Lung (tissue), 12 donors: ENCODE measurements around the gene NUP188. TPM values are rescaled to one million over a fixed set of nuclear protein-coding genes. Genes with fewer than 3 reads are reported as not detected.

Experiments used
- ATAC-seq: fragments of 200-7000 bp; cut with Tn5 transposase; one replicate; pipeline ENCODE4 v1.9.1; 2020; ENCODE audit warnings: moderate number of reproducible peaks; ENCODE audit not compliant: insufficient read depth, low FRiP score
- DNase-seq, 3 donors: peaks; one replicate each; pipeline ENCODE4 v3.0.0-alpha.2; 2013 to 2017
- H3K27ac ChIP-seq, 2 donors: one replicate each; pipeline ENCODE4 v1.5.1; 2013; ENCODE audit warnings: mild to moderate bottlenecking in 2 of 2, moderate library complexity in 2 of 2, control low read depth in 1 of 2, inconsistent platforms in 1 of 2, low read depth in 1 of 2, low read length in 1 of 2
- H3K27me3 ChIP-seq, 3 donors: one replicate each; pipeline ENCODE4 v1.5.1; 2013; ENCODE audit warnings: low read length in 2 of 3; ENCODE audit not compliant: control insufficient read depth in 3 of 3, insufficient read depth in 3 of 3
- H3K36me3 ChIP-seq, 4 donors: one replicate each; pipeline ENCODE4 v1.5.1; 2013; ENCODE audit warnings: low read length in 4 of 4, mild to moderate bottlenecking in 1 of 4, moderate library complexity in 1 of 4; ENCODE audit not compliant: control insufficient read depth in 4 of 4, insufficient read depth in 4 of 4
- H3K4me1 ChIP-seq, 5 donors: one replicate each; pipeline ENCODE4 v1.5.1; 2013; ENCODE audit warnings: low read length in 5 of 5, mild to moderate bottlenecking in 2 of 5, moderate library complexity in 1 of 5; ENCODE audit not compliant: control insufficient read depth in 5 of 5, insufficient read depth in 5 of 5
- H3K4me3 ChIP-seq: one replicate; pipeline ENCODE4 v1.5.1; 2013; ENCODE audit warnings: mild to moderate bottlenecking, control low read depth, moderate library complexity
- H3K9ac ChIP-seq, 2 donors: one replicate each; pipeline ENCODE4 v1.5.1; 2013; ENCODE audit warnings: low read length in 2 of 2, control low read depth in 1 of 2; ENCODE audit not compliant: insufficient read depth in 1 of 2
- H3K9me3 ChIP-seq, 4 donors: one replicate each; pipeline ENCODE4 v1.5.1; 2013; ENCODE audit warnings: low read length in 3 of 4, mild to moderate bottlenecking in 1 of 4, moderate library complexity in 1 of 4; ENCODE audit not compliant: control insufficient read depth in 4 of 4, insufficient read depth in 3 of 4
- CTCF ChIP-seq: IDR thresholded peaks from 2 replicates; pipeline ENCODE4 v1.5.1; 2012; ENCODE audit warnings: mild to moderate bottlenecking; ENCODE audit errors: control extremely low read depth, extremely low read depth
- WGBS, 2 donors: extraction: QIAGEN DNeasy Blood & Tissue Kit; methylation state at CpG; one replicate each; pipeline ENCODE4 v1.1.7; 2013; 5-methylcytosine and 5-hydroxymethylcytosine counted together
- polyA plus RNA-seq, 2 donors: library from polyadenylated mRNA; stranded (reverse); fragments of 200-250 nt; gene quantifications; one replicate each; pipeline ENCODE4 v1.2.1, GENCODE V29; 2013
- total RNA-seq, 2 donors: library from RNA; depleted of rRNA in 1 of 2; stranded (reverse); fragments of >200 nt in 1 of 2; gene quantifications; one replicate each; pipeline ENCODE4 v1.2.1, GENCODE V29; 2014 to 2021
- donor health status: control.
- donor health status: control.
- donor health status: Bipolar disorder and iron deficiency.
- donor health status: healthy.
- donor health status: DM: yes; HTN: yes; CAD: no.

The NUP188 gene
- total and polyA plus RNA-seq, 4 donors = 17.0 to 48.5 (median 32.1) TPM

- Histone ChIP-seq H3K4me3 (peak within 1 kb of the TSS; percentile 93), H3K9me3 (no peaks in the 10 kb centered on the region), H3K36me3 (peaks cover 0 to 3% (median under 1%) of the 10 kb centered on the region in 4 donors), H3K27ac (peak within 1 kb of the TSS; percentile 86 to 90), H3K27me3 (no peaks in the 10 kb centered on the region), H3K4me1 (peaks cover 0 to 20% (median 10%) of the 10 kb centered on the region in 5 donors), H3K9ac (peak within 1 kb of the TSS; percentile 16 to 71)
- TF ChIP-seq CTCF = peak; percentile 19
- ATAC-seq (peak; percentile 98), DNase-seq (peak; percentile 99 to 100 (median 99))
- WGBS, 2 donors = 0% methylated on average over 48 to 49 of the region's 49 CpGs
These were observed 88.9 kb downstream of the NUP188 start, which contains the start of gene MIGA2 for GRCh38 chr9:129036241-129036922. Gene MIGA2 (plus strand): TSS chr9:129036626. CDS start chr9:129040595, 3,969 bp downstream.

- Histone ChIP-seq H3K36me3 (peaks cover 3 to 9% (median 7%) of the 10 kb centered on the region in 4 donors), H3K27me3 (no peaks in the 10 kb centered on the region), H3K9me3 (no peaks in the 10 kb centered on the region), H3K4me3 (peak overlapping the region; percentile 93), H3K27ac (peak overlapping the region; percentile 80 to 86), H3K9ac (peak overlapping the region in 1 of 2 donors; percentile 16), H3K4me1 (peaks cover 0 to 20% (median 10%) of the 10 kb centered on the region in 5 donors)
- ATAC-seq (no peak), DNase-seq (no peak)
- WGBS, 2 donors = 13 to 16% methylated on average over 32 of the region's 32 CpGs
- no peak for TF ChIP-seq CTCF
These were observed 89.6 kb downstream of the NUP188 start for GRCh38 chr9:129036923-129037766.

- Histone ChIP-seq H3K9me3 (no peaks in the 10 kb centered on the region), H3K4me3 (no peak overlapping the region), H3K36me3 (peaks cover 3 to 13% (median 11%) of the 10 kb centered on the region in 4 donors), H3K9ac (no peak overlapping the region), H3K27ac (no peak overlapping the region), H3K27me3 (no peaks in the 10 kb centered on the region), H3K4me1 (peaks cover 0 to 20% (median 10%) of the 10 kb centered on the region in 5 donors)
- ATAC-seq (no peak), DNase-seq (no peak)
- 47 to 61% methylated on average over 6 of the region's 6 CpGs for WGBS, 2 donors
- no peak for TF ChIP-seq CTCF
These were observed 90.2 kb downstream of the NUP188 start for GRCh38 chr9:129037767-129038098.
